Measurements from ENCODE around the gene UST. TPM values are rescaled to one million over a fixed set of nuclear protein-coding genes. Genes with fewer than 3 reads are reported as not detected.

The UST gene
- total and polyA plus RNA-seq, 8 donors, result 3.7 to 20.9 (median 8.6) TPM

- FAIRE-seq, result no peak
- no peak for DNase-seq
- no peaks in the 10 kb centered on the region for H3K4me1 ChIP-seq
- no peaks in the 10 kb centered on the region for H3K9me3 ChIP-seq
- H3K27me3 ChIP-seq, result no peaks in the 10 kb centered on the region
- no peaks in the 10 kb centered on the region for H3K36me3 ChIP-seq
- intact Hi-C loops (cut with DNase I), result no loop called here
- H3K4me3 ChIP-seq, result no peak overlapping the region
- ATAC-seq, result no peak
- H3K27ac ChIP-seq, result no peak overlapping the region
- no peak for TF ChIP-seq CTCF (IDR thresholded peaks at IDR 0.05)
- 80 to 86% methylated on average over 3 of the region's 3 CpGs for WGBS, 2 donors
These were observed 372.2 kb downstream of the UST start for GRCh38 chr6:149118737-149119653.

- ATAC-seq (no peak), FAIRE-seq (no peak), DNase-seq (no peak)
- 56 to 66% methylated on average over 4 of the region's 4 CpGs for WGBS, 2 donors
- Histone ChIP-seq H3K27ac (no peak overlapping the region), H3K9me3 (no peaks in the 10 kb centered on the region), H3K4me3 (no peak overlapping the region), H3K27me3 (no peaks in the 10 kb centered on the region), H3K4me1 (no peaks in the 10 kb centered on the region), H3K36me3 (no peaks in the 10 kb centered on the region)
- TF ChIP-seq CTCF (IDR thresholded peaks at IDR 0.05), result no peak
- intact Hi-C loops (cut with DNase I), result no loop called here
These were observed 376.3 kb downstream of the UST start for GRCh38 chr6:149122850-149123821.

GRCh38 chr6:149125309-149125708, 378.5 kb downstream of the UST start:
- FAIRE-seq, result no peak
- TF ChIP-seq CTCF (IDR thresholded peaks at IDR 0.05), result no peak
- H3K4me1 ChIP-seq, result peaks cover 0 to 9% (median 5%) of the 10 kb centered on the region in 3 donors
- H3K27me3 ChIP-seq, result no peaks in the 10 kb centered on the region
- DNase-seq, result no peak
- no peaks in the 10 kb centered on the region for H3K9me3 ChIP-seq
- WGBS, 2 donors, result 77 to 91% methylated on average over 1 of the region's 1 CpG
- no peak overlapping the region for H3K27ac ChIP-seq
- intact Hi-C loops (cut with DNase I), result no loop called here
- H3K36me3 ChIP-seq, result no peaks in the 10 kb centered on the region
- no peak for ATAC-seq
- no peak overlapping the region for H3K4me3 ChIP-seq
